Fibroblast of lung (primary cell): ENCODE results near the gene CDK1. TPM values are rescaled to one million over a fixed set of nuclear protein-coding genes. Genes with fewer than 3 reads are reported as not detected.

Experiments used
- DNase-seq, 2 donors: peaks; one replicate each; pipeline versions ENCODE4 v3.0.0 to v3.0.0-alpha.2; 2010; ENCODE audit warnings: low read depth in 2 of 2
- H2AFZ ChIP-seq: 2 replicates; pipeline ENCODE4 v1.5.1; 2012; ENCODE audit warnings: low read length, control low read depth, inconsistent platforms
- H3K27ac ChIP-seq: 2 replicates; pipeline ENCODE4 v1.5.1; 2011; ENCODE audit warnings: low read length, control low read depth; ENCODE audit not compliant: insufficient read depth
- H3K27me3 ChIP-seq: 2 replicates; pipeline ENCODE4 v1.5.1; 2011; ENCODE audit warnings: mild to moderate bottlenecking, low read length; ENCODE audit not compliant: control insufficient read depth, insufficient read depth
- H3K36me3 ChIP-seq: 2 replicates; pipeline ENCODE4 v1.5.1; 2011; ENCODE audit warnings: low read length; ENCODE audit not compliant: control insufficient read depth, insufficient read depth
- H3K4me1 ChIP-seq: 2 replicates; pipeline ENCODE4 v1.5.1; 2011; ENCODE audit warnings: low read length; ENCODE audit not compliant: control insufficient read depth, insufficient read depth; ENCODE audit errors: extremely low read depth
- H3K4me2 ChIP-seq: 2 replicates; pipeline ENCODE4 v1.5.1; 2011; ENCODE audit warnings: low read length, control low read depth; ENCODE audit not compliant: insufficient read depth; ENCODE audit errors: extremely low read depth
- H3K4me3 ChIP-seq, 4 experiments: fragments of 200-600 bp in 1 of 4; sonication (generic) in 1 of 4; replicated peaks in 1 of 4; 2 replicates each; pipeline ENCODE4 v1.5.1; 2011 to 2016; ENCODE audit warnings: low read length in 4 of 4, low read depth in 3 of 4, mild to moderate bottlenecking in 3 of 4, control low read depth in 2 of 4, inconsistent platforms in 1 of 4, mixed read lengths in 1 of 4; ENCODE audit not compliant: insufficient read depth in 1 of 4; ENCODE audit errors: control extremely low read depth in 1 of 4
- H3K79me2 ChIP-seq: 2 replicates; pipeline ENCODE4 v1.5.1; 2012; ENCODE audit warnings: mild to moderate bottlenecking, low read length, inconsistent platforms; ENCODE audit not compliant: control insufficient read depth, insufficient read depth
- H3K9ac ChIP-seq: 2 replicates; pipeline ENCODE4 v1.5.1; 2011; ENCODE audit warnings: mild to moderate bottlenecking, low read length, control low read depth; ENCODE audit not compliant: insufficient read depth
- H3K9me3 ChIP-seq: 2 replicates; pipeline ENCODE4 v1.5.1; 2012; ENCODE audit warnings: low read depth, low read length; ENCODE audit not compliant: control insufficient read depth, insufficient read depth
- H4K20me1 ChIP-seq: 2 replicates; pipeline ENCODE4 v1.5.1; 2011; ENCODE audit warnings: low read length; ENCODE audit not compliant: control insufficient read depth, insufficient read depth; ENCODE audit errors: extremely low read depth
- CTCF ChIP-seq, 2 donors: IDR thresholded peaks in 1 of 2; conservative IDR thresholded peaks in 1 of 2; 1 replicate in 1 of 2; 2 replicates in 1 of 2; pipeline ENCODE4 v1.5.1; 2011 to 2012; ENCODE audit warnings: low read length in 2 of 2, control low read depth in 1 of 2, inconsistent platforms in 1 of 2, low read depth in 1 of 2, mild to moderate bottlenecking in 1 of 2
- EZH2 ChIP-seq: IDR thresholded peaks from 2 replicates; pipeline ENCODE4 v1.5.1; 2012; ENCODE audit warnings: low read length, control low read depth, mild to moderate bottlenecking; ENCODE audit errors: missing control alignments
- polyA plus RNA-seq, 2 donors: library from polyadenylated mRNA; depleted of rRNA in 1 of 2; stranded (reverse) in 1 of 2; unstranded in 1 of 2; fragments of >200 nt; gene quantifications; 2 replicates each; pipeline ENCODE4 v1.2.1, GENCODE V29; 2011 to 2012; ENCODE audit warnings: missing spikeins in 1 of 2
- total RNA-seq: library from RNA; depleted of rRNA; stranded (reverse); fragments of >200 nt; gene quantifications from 2 replicates; pipeline ENCODE4 v1.2.1, GENCODE V29; 2014

Gene CDK1
- total and polyA plus RNA-seq, 2 donors (not counting 1 experiment from before 2014, with no cell fraction given): 13.9 to 14.8 TPM

GRCh38 chr10:60733826-60734225 lies 44.5 kb upstream of the CDK1 start:
- H3K79me2 ChIP-seq: no peaks in the 10 kb centered on the region
- no peaks in the 10 kb centered on the region for H4K20me1 ChIP-seq
- H3K9me3 ChIP-seq: no peaks in the 10 kb centered on the region
- no peak overlapping the region for H3K4me2 ChIP-seq
- no peak overlapping the region for H2AFZ ChIP-seq
- H3K27me3 ChIP-seq: peaks cover 31% of the 10 kb centered on the region
- no peak for TF ChIP-seq EZH2
- TF ChIP-seq CTCF (conservative IDR thresholded peaks at IDR 0.05 in 1 of 2, IDR thresholded peaks at IDR 0.05 in 1 of 2; ENCODE audit: low read depth in 1 of 2, low read length in 2 of 2): no peak
- H3K27ac ChIP-seq: no peak overlapping the region
- DNase-seq: no peak
- peak overlapping the region in 1 of 4 experiments; percentile 32 for H3K4me3 ChIP-seq
- H3K9ac ChIP-seq: no peak overlapping the region
- no peaks in the 10 kb centered on the region for H3K4me1 ChIP-seq
- H3K36me3 ChIP-seq: no peaks in the 10 kb centered on the region

GRCh38 chr10:60734226-60734625 lies 44.1 kb upstream of the CDK1 start:
- H3K4me2 ChIP-seq: no peak overlapping the region
- no peak for DNase-seq

DNA sequence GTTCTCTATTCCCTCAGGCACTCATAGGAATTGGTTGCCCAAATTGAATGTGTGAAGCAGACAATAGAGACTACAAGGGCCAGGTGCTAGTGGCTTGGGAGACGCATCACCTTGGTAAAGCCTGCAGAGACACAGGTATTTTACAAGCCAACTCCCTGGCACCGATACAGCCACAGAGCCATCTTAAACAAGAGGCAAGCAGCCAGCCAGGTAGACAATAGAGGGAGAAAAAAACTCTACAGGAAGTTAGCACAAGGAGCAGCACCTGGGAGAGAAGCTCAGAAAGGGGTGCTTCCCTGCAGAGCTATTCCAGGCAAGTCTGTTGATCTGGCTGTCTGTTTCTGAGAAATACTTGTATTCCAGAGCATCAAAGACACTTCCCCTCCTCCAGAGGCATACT lies 43.0 kb upstream of the CDK1 start:
- Histone ChIP-seq H3K9me3 (no peaks in the 10 kb centered on the region), H4K20me1 (no peaks in the 10 kb centered on the region), H3K79me2 (no peaks in the 10 kb centered on the region), H3K4me3 (no peak overlapping the region), H3K36me3 (no peaks in the 10 kb centered on the region), H3K27ac (no peak overlapping the region), H2AFZ (no peak overlapping the region), H3K4me1 (no peaks in the 10 kb centered on the region), H3K4me2 (no peak overlapping the region), H3K27me3 (peaks cover 31% of the 10 kb centered on the region), H3K9ac (no peak overlapping the region)
- DNase-seq: no peak
- TF ChIP-seq EZH2 (no peak), CTCF (conservative IDR thresholded peaks at IDR 0.05 in 1 of 2, IDR thresholded peaks at IDR 0.05 in 1 of 2; ENCODE audit: low read depth in 1 of 2, low read length in 2 of 2) (no peak)

More at GRCh38 chr10:60734226-60734625, 44.1 kb upstream of the CDK1 start:
- Histone ChIP-seq H3K9me3 (no peaks in the 10 kb centered on the region), H3K27me3 (peaks cover 31% of the 10 kb centered on the region), H3K36me3 (no peaks in the 10 kb centered on the region), H2AFZ (no peak overlapping the region), H3K27ac (no peak overlapping the region), H3K4me3 (no peak overlapping the region), H3K79me2 (no peaks in the 10 kb centered on the region), H3K4me1 (no peaks in the 10 kb centered on the region), H4K20me1 (no peaks in the 10 kb centered on the region), H3K9ac (no peak overlapping the region)
- TF ChIP-seq EZH2: no peak
- TF ChIP-seq CTCF (conservative IDR thresholded peaks at IDR 0.05 in 1 of 2, IDR thresholded peaks at IDR 0.05 in 1 of 2; ENCODE audit: low read depth in 1 of 2, low read length in 2 of 2): no peak
